ENCODE results near the gene MORC2.

MORC2 gene

GRCh38 chr22:30919973-30920372 is 48.6 kb downstream of the MORC2 start:
- DNase-seq = no peak

- no peak for DNase-seq
Measured at GRCh38 chr22:30918761-30919160, 49.8 kb downstream of the MORC2 start.

- DNase-seq = no peak
Measured at GRCh38 chr22:30910358-30910757, 58.2 kb downstream of the MORC2 start.

- no peak for DNase-seq
Measured at GRCh38 chr22:30909306-30909705, 59.3 kb downstream of the MORC2 start.

- DNase-seq = no peak
Measured at GRCh38 chr22:30908051-30908461, 60.5 kb downstream of the MORC2 start.

- DNase-seq = no peak
Measured at GRCh38 chr22:30906946-30907345, 61.6 kb downstream of the MORC2 start.

- DNase-seq = no peak
Measured at GRCh38 chr22:30906411-30906810, 62.2 kb downstream of the MORC2 start.

GRCh38 chr22:30905696-30906341 is 62.8 kb downstream of the MORC2 start:
- no peak for DNase-seq

GRCh38 chr22:30903876-30904460 is 64.6 kb downstream of the MORC2 start:
- DNase-seq = no peak

GRCh38 chr22:30902496-30903357 is 65.8 kb downstream of the MORC2 start:
- no peak for DNase-seq

- DNase-seq = peak; percentile 15
Measured at GRCh38 chr22:30894371-30894740, 74.2 kb downstream of the MORC2 start.

GRCh38 chr22:30893434-30894370 is 74.9 kb downstream of the MORC2 start:
- no peak for DNase-seq

GRCh38 chr22:30892731-30893221 is 75.8 kb downstream of the MORC2 start:
- DNase-seq = no peak

GRCh38 chr22:30892286-30892685 is 76.3 kb downstream of the MORC2 start:
- DNase-seq = no peak

- no peak for DNase-seq
Measured at GRCh38 chr22:30891781-30892180, 76.8 kb downstream of the MORC2 start.

GRCh38 chr22:30891443-30891755 is 77.2 kb downstream of the MORC2 start:
- DNase-seq = no peak

- DNase-seq = peak; percentile 21
Measured at GRCh38 chr22:30890686-30891442, 77.7 kb downstream of the MORC2 start.

- DNase-seq = no peak
Measured at GRCh38 chr22:30889996-30890480, 78.5 kb downstream of the MORC2 start.

GRCh38 chr22:30889268-30889995 is 79.1 kb downstream of the MORC2 start:
- no peak for DNase-seq

- no peak for DNase-seq
Measured at GRCh38 chr22:30887861-30888260, 80.7 kb downstream of the MORC2 start.

- DNase-seq = no peak
Measured at GRCh38 chr22:30887453-30887852, 81.1 kb downstream of the MORC2 start.

Data from fibroblast of skin of scalp (primary cell).